Common myeloid progenitor, CD34-positive (primary cell): ENCODE results near the gene GOLGA8S.
"Not testable (repeated sequence)": the region's sequence is repeated elsewhere in the genome, so short reads cannot be mapped to it uniquely, and the experiment has no call there.

Experiments used
- CTCF ChIA-PET: fragments of 350-600 bp; sonication (Branson Sonifier 250); formaldehyde crosslinking; loops from one replicate; lab custom pipeline; 2021; ENCODE audit warnings: antibody characterized with exemption; lab: Charles Lee
- POLR2A ChIA-PET: fragments of 350-600 bp; sonication (Branson Sonifier 250); formaldehyde crosslinking; loops from one replicate; lab custom pipeline; 2021; ENCODE audit warnings: antibody characterized with exemption; lab: Charles Lee
- DNase-seq, 3 donors: peaks; one replicate each; pipeline versions ENCODE4 v3.0.0 to v3.0.0-alpha.2; 2013
- H3K27ac ChIP-seq, 2 experiments: 1 replicate in 1 of 2; 2 replicates in 1 of 2; pipeline ENCODE4 v1.7.0; 2013; ENCODE audit warnings: inconsistent platforms in 2 of 2, low read length in 2 of 2, mild to moderate bottlenecking in 2 of 2, low read depth in 1 of 2, moderate library complexity in 1 of 2; ENCODE audit not compliant: severe bottlenecking in 2 of 2, insufficient read depth in 1 of 2, poor library complexity in 1 of 2
- H3K27me3 ChIP-seq, 5 experiments: replicated peaks in 2 of 5; 1 replicate in 3 of 5; 2 replicates in 2 of 5; pipeline versions ENCODE4 v1.6.1 to v1.7.0; 2013; ENCODE audit warnings: low read length in 4 of 5, mild to moderate bottlenecking in 2 of 5, moderate library complexity in 2 of 5, inconsistent platforms in 1 of 5; ENCODE audit not compliant: insufficient read depth in 5 of 5, control insufficient read depth in 4 of 5
- H3K36me3 ChIP-seq, 4 experiments: 1 replicate in 2 of 4; 2 replicates in 2 of 4; pipeline versions ENCODE4 v1.6.1 to v1.7.0; 2013; ENCODE audit warnings: low read length in 3 of 4, control low read depth in 1 of 4, mild to moderate bottlenecking in 1 of 4; ENCODE audit not compliant: control insufficient read depth in 4 of 4, insufficient read depth in 4 of 4
- H3K4me1 ChIP-seq, 4 experiments: 1 replicate in 3 of 4; 2 replicates in 1 of 4; pipeline versions ENCODE4 v1.6.1 to v1.7.1; 2013; ENCODE audit warnings: low read length in 3 of 4, mild to moderate bottlenecking in 3 of 4, control low read depth in 1 of 4, inconsistent platforms in 1 of 4, moderate library complexity in 1 of 4; ENCODE audit not compliant: control insufficient read depth in 4 of 4, insufficient read depth in 4 of 4; ENCODE audit errors: control extremely low read depth in 1 of 4
- H3K4me3 ChIP-seq, 7 experiments: 1 replicate in 4 of 7; 2 replicates in 3 of 7; pipeline versions ENCODE4 v1.5.1 to v1.7.0; 2013; ENCODE audit warnings: mild to moderate bottlenecking in 7 of 7, low read length in 6 of 7, moderate library complexity in 6 of 7, inconsistent platforms in 2 of 7, low read depth in 2 of 7, control low read depth in 1 of 7; ENCODE audit not compliant: insufficient read depth in 4 of 7, control insufficient read depth in 1 of 7; ENCODE audit errors: extremely low read depth in 1 of 7
- H3K9me3 ChIP-seq, 5 experiments: 1 replicate in 4 of 5; 2 replicates in 1 of 5; pipeline versions ENCODE4 v1.6.1 to v1.7.1; 2013; ENCODE audit warnings: low read length in 4 of 5, mild to moderate bottlenecking in 2 of 5, inconsistent platforms in 1 of 5, low read depth in 1 of 5, moderate library complexity in 1 of 5; ENCODE audit not compliant: control insufficient read depth in 4 of 5, insufficient read depth in 2 of 5; ENCODE audit errors: control extremely low read depth in 1 of 5
- WGBS: methylation state at CpG from one replicate; pipeline ENCODE4 v1.1.5; 2013; ENCODE audit not compliant: insufficient coverage; 5-methylcytosine and 5-hydroxymethylcytosine counted together

Gene GOLGA8S

GRCh38 chr15:23411841-23412240 lies 57.3 kb downstream of the GOLGA8S start:
- WGBS: 90% methylated on average over 10 of the region's 10 CpGs
- H3K4me1 ChIP-seq: no peaks in the 10 kb centered on the region

DNA sequence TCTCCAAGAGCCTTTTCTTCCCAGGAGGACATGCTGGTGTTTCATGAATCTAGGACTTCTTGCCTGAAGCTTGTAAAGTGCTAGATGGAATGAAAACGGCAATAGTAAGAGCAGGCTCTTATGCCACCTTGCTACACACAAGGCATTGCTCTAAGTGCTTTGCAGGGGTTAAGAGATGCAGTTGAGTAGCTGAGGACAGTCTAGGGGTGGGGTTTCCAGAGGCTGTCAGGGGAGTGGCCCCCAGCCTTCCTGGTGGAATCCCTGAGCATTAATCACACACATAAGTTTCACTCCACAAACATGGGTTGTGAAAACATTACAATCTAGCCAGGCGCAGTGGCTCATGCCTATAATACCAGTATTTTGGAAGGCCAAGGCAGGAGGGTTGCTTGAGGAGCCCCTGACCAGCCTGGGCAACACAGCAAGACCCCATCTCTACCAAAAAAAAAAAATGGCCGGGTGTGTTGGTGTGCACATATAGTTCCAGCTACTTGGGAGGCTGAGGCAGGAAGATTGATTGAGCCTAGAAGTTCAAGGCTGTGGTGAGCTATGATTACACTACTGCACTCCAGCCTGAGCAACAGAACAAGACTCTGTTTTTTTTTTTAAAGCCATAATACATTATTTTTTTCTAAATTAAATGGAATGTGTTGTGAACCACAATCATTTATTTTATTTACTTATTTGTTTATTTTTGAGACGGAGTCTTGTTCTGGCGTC lies 58.5 kb downstream of the GOLGA8S start:
- POLR2A ChIA-PET, H3K36me3 ChIP-seq, H3K27me3 ChIP-seq, H3K4me1 ChIP-seq, CTCF ChIA-PET, H3K9me3 ChIP-seq, H3K27ac ChIP-seq, H3K4me3 ChIP-seq, DNase-seq: not testable (repeated sequence)
- WGBS: 90% methylated on average over 2 of the region's 5 CpGs

More at GRCh38 chr15:23411841-23412240, 57.3 kb downstream of the GOLGA8S start:
- no peak overlapping the region for H3K4me3 ChIP-seq
- no peak overlapping the region for H3K27ac ChIP-seq
- ChIA-PET CTCF (no interaction called here), POLR2A (no interaction called here)
- no peaks in the 10 kb centered on the region for H3K9me3 ChIP-seq
- H3K36me3 ChIP-seq: no peaks in the 10 kb centered on the region
- no peak for DNase-seq
- H3K27me3 ChIP-seq: no peaks in the 10 kb centered on the region
